ENCODE results near the gene SIGLEC8. TPM values are rescaled to one million over a fixed set of nuclear protein-coding genes. Genes with fewer than 3 reads are reported as not detected.
"Not testable (repeated sequence)": the region's sequence is repeated elsewhere in the genome, so short reads cannot be mapped to it uniquely, and the experiment has no call there.

SIGLEC8 gene
- total RNA-seq, 1 donor = not detected

- no peak for TF ChIP-seq CTCF (IDR thresholded peaks at IDR 0.05; ENCODE audit: insufficient read depth, low read depth, low read length)
- no peak within 1 kb of the TSS for H3K4me3 ChIP-seq (ENCODE audit: low read depth, low read length)
- no peak for DNase-seq (ENCODE audit: low read depth)
Measured at GRCh38 chr19:51501594-51502263, 43.5 kb upstream of the SIGLEC8 start, which contains the start of gene SIGLEC12. Gene SIGLEC12 (minus strand): TSS chr19:51501800. CDS start chr19:51501733, 67 bp downstream.

GRCh38 chr19:51500931-51501330 lies 42.7 kb upstream of the SIGLEC8 start:
- DNase-seq (ENCODE audit: low read depth); H3K4me3 ChIP-seq (ENCODE audit: low read depth, low read length): not testable (repeated sequence)

- TF ChIP-seq CTCF (IDR thresholded peaks at IDR 0.05; ENCODE audit: insufficient read depth, low read depth, low read length) = no peak
- no peak for DNase-seq (ENCODE audit: low read depth)
- no peak overlapping the region for H3K4me3 ChIP-seq (ENCODE audit: low read depth, low read length)
Measured at GRCh38 chr19:51497666-51498065, 39.4 kb upstream of the SIGLEC8 start.

- TF ChIP-seq CTCF (IDR thresholded peaks at IDR 0.05; ENCODE audit: insufficient read depth, low read depth, low read length) = no peak
- no peak overlapping the region for H3K4me3 ChIP-seq (ENCODE audit: low read depth, low read length)
- no peak for DNase-seq (ENCODE audit: low read depth)
Measured at GRCh38 chr19:51493776-51494175, 35.5 kb upstream of the SIGLEC8 start.

- no peak for TF ChIP-seq CTCF (IDR thresholded peaks at IDR 0.05; ENCODE audit: insufficient read depth, low read depth, low read length)
- no peak overlapping the region for H3K4me3 ChIP-seq (ENCODE audit: low read depth, low read length)
- DNase-seq (ENCODE audit: low read depth) = no peak
Measured at GRCh38 chr19:51491586-51491985, 33.3 kb upstream of the SIGLEC8 start.

- no peak for DNase-seq (ENCODE audit: low read depth)
- H3K4me3 ChIP-seq (ENCODE audit: low read depth, low read length) = no peak overlapping the region
- no peak for TF ChIP-seq CTCF (IDR thresholded peaks at IDR 0.05; ENCODE audit: insufficient read depth, low read depth, low read length)
Measured at GRCh38 chr19:51490676-51491075, 32.4 kb upstream of the SIGLEC8 start.

- DNase-seq (ENCODE audit: low read depth) = no peak
- TF ChIP-seq CTCF (IDR thresholded peaks at IDR 0.05; ENCODE audit: insufficient read depth, low read depth, low read length) = no peak
- no peak overlapping the region for H3K4me3 ChIP-seq (ENCODE audit: low read depth, low read length)
Measured at GRCh38 chr19:51489113-51489512, 30.9 kb upstream of the SIGLEC8 start.

Data from fibroblast of villous mesenchyme (primary cell).